Endothelial cell of umbilical vein (primary cell): ENCODE results near the gene OXA1L. TPM values are rescaled to one million over a fixed set of nuclear protein-coding genes. Genes with fewer than 3 reads are reported as not detected.

Experiments
- BruUV-seq: library from RNA; stranded (reverse); fragments of 400-500 nt; replicated peaks from 2 replicates; lab custom pipeline; 2021; lab: Mats Ljungman, UMichigan
- CTCF ChIA-PET: fragments of 300-600, 350-600 bp; sonication (Branson Sonifier 250); formaldehyde crosslinking; loops from one replicate; lab custom pipeline; 2021; ENCODE audit warnings: antibody characterized with exemption, inconsistent platforms; lab: Charles Lee
- POLR2A ChIA-PET: fragments of 300-600, 350-600 bp; sonication (Branson Sonifier 250); formaldehyde crosslinking; loops from one replicate; lab custom pipeline; 2021; ENCODE audit warnings: antibody characterized with exemption, inconsistent platforms; lab: Charles Lee
- DNase-seq: peaks from one replicate; pipeline ENCODE4 v3.0.0-alpha.2; 2011; ENCODE audit warnings: low read depth, low spot score
- FAIRE-seq: peaks from 2 replicates; lab custom pipeline; 2011; peaks lifted over from hg19 to GRCh38; lab: Jason Lieb, UNC
- H2AFZ ChIP-seq: 2 replicates; pipeline ENCODE4 v1.6.0; 2012; ENCODE audit warnings: low read depth, low read length, control low read depth, inconsistent platforms
- H3K27ac ChIP-seq: 2 replicates; pipeline ENCODE4 v1.5.1; 2011; ENCODE audit warnings: low read depth, mild to moderate bottlenecking, control low read depth, low read length, moderate library complexity; ENCODE audit not compliant: insufficient read depth
- H3K27me3 ChIP-seq, 2 experiments: 2 replicates each; pipeline versions ENCODE4 v1.6.0 to v1.6.1; 2011; ENCODE audit warnings: low read length in 2 of 2, mixed read lengths in 1 of 2; ENCODE audit not compliant: control insufficient read depth in 2 of 2, insufficient read depth in 2 of 2
- H3K36me3 ChIP-seq, 2 experiments: 2 replicates in 1 of 2; 3 replicates in 1 of 2; pipeline ENCODE4 v1.5.1; 2011; ENCODE audit warnings: low read length in 2 of 2, mild to moderate bottlenecking in 1 of 2, moderate library complexity in 1 of 2; ENCODE audit not compliant: control insufficient read depth in 2 of 2, insufficient read depth in 2 of 2; ENCODE audit errors: extremely low read depth in 1 of 2
- H3K4me1 ChIP-seq: 3 replicates; pipeline ENCODE4 v1.5.1; 2011; ENCODE audit warnings: mild to moderate bottlenecking, low read length; ENCODE audit not compliant: control insufficient read depth, insufficient read depth; ENCODE audit errors: extremely low read depth
- H3K4me2 ChIP-seq: 2 replicates; pipeline ENCODE4 v1.6.1; 2011; ENCODE audit warnings: low read length, control low read depth, mixed read lengths; ENCODE audit not compliant: insufficient read depth
- H3K4me3 ChIP-seq, 3 experiments: fragments of 200-600 bp in 1 of 3; sonication (generic), shearing (Covaris generic) in 1 of 3; replicated peaks in 1 of 3; 2 replicates each; pipeline ENCODE4 v1.5.1; 2011 to 2016; ENCODE audit warnings: control low read depth in 3 of 3, low read length in 3 of 3, mild to moderate bottlenecking in 2 of 3, inconsistent platforms in 1 of 3, low read depth in 1 of 3, moderate library complexity in 1 of 3; ENCODE audit not compliant: insufficient read depth in 1 of 3
- H3K79me2 ChIP-seq: 2 replicates; pipeline ENCODE4 v1.6.0; 2012; ENCODE audit warnings: low read length, inconsistent platforms; ENCODE audit not compliant: control insufficient read depth, insufficient read depth
- H3K9ac ChIP-seq: replicated peaks from 2 replicates; pipeline ENCODE3; 2011; ENCODE audit warnings: low read length, control low read depth; ENCODE audit not compliant: insufficient read depth; ENCODE audit errors: extremely low read depth
- H3K9me1 ChIP-seq: replicated peaks from 3 replicates; pipeline ENCODE4 v1.6.0; 2011; ENCODE audit warnings: mild to moderate bottlenecking, low read length; ENCODE audit not compliant: control insufficient read depth, insufficient read depth; ENCODE audit errors: extremely low read depth
- H3K9me3 ChIP-seq: replicated peaks from 2 replicates; pipeline ENCODE4 v1.5.1; 2012; ENCODE audit warnings: low read length, inconsistent platforms; ENCODE audit not compliant: control insufficient read depth, insufficient read depth
- H4K20me1 ChIP-seq: replicated peaks from 2 replicates; pipeline ENCODE3; 2011; ENCODE audit warnings: mild to moderate bottlenecking, low read length; ENCODE audit not compliant: control insufficient read depth, insufficient read depth; ENCODE audit errors: extremely low read depth
- EZH2 ChIP-seq: IDR thresholded peaks from 2 replicates; pipeline ENCODE4 v1.6.1; 2012; ENCODE audit warnings: borderline replicate concordance, low read depth, mild to moderate bottlenecking, moderate library complexity, low read length, inconsistent platforms; ENCODE audit not compliant: severe bottlenecking
- FOS ChIP-seq: IDR thresholded peaks from 2 replicates; pipeline ENCODE4 v1.6.1; 2011; ENCODE audit warnings: mild to moderate bottlenecking, low read length, moderate library complexity, borderline replicate concordance; ENCODE audit not compliant: insufficient read depth
- GATA2 ChIP-seq: IDR thresholded peaks from 2 replicates; pipeline ENCODE4 v1.7.0; 2011; ENCODE audit warnings: low read depth, mild to moderate bottlenecking, moderate library complexity, mixed read lengths, low read length; ENCODE audit not compliant: insufficient read length, insufficient read depth
- JUN ChIP-seq: IDR thresholded peaks from 2 replicates; pipeline ENCODE4 v1.6.1; 2011; ENCODE audit warnings: borderline replicate concordance, low read depth; ENCODE audit not compliant: insufficient read length, insufficient read depth
- MYC ChIP-seq: IDR thresholded peaks from one replicate; pipeline ENCODE4 v1.6.1; 2011; ENCODE audit warnings: mild to moderate bottlenecking, low read depth, low read length
- POLR2A ChIP-seq: IDR thresholded peaks from 2 replicates; pipeline ENCODE4 v1.6.1; 2012; ENCODE audit warnings: low read depth, mild to moderate bottlenecking, control low read depth, low read length
- POLR2AphosphoS5 ChIP-seq: IDR thresholded peaks from 2 replicates; pipeline ENCODE4 v1.6.1; 2012; ENCODE audit warnings: low read depth, mild to moderate bottlenecking, control low read depth, low read length, moderate library complexity; ENCODE audit not compliant: insufficient read depth
- dilution Hi-C: fragments of 300-500 bp; cut with MboI; formaldehyde crosslinking; loops from one replicate; pipeline ENCODE4 v1.15.0; 2019; ENCODE audit warnings: low sequenced_read_pairs; ENCODE audit not compliant: extremely low pct_ligation_motif_present
- intact Hi-C: fragments of 100-400 bp; cut with micrococcal nuclease; formaldehyde crosslinking; loops from one replicate; pipeline ENCODE4 v1.10.0; 2022
- polyA plus RNA-seq, 4 experiments: library from polyadenylated mRNA; depleted of rRNA in 3 of 4; stranded (reverse) in 3 of 4; unstranded in 1 of 4; fragments of >200 nt; gene quantifications; 2 replicates each; pipeline versions ENCODE4 v1.2.1 to v1.2.3, GENCODE V29; 2011 to 2012; ENCODE audit warnings: missing spikeins in 1 of 4
- total RNA-seq: library from RNA; stranded (reverse); gene quantifications from 2 replicates; pipeline ENCODE4 v1.2.3, GENCODE V29; 2021
- TF ChIP-seq, protein P1 (sequence below): IDR thresholded peaks from 2 replicates; pipeline ENCODE4 v1.6.1; 2011; ENCODE audit not compliant: insufficient read depth, insufficient read length
- TF ChIP-seq, protein P2 (sequence below), 2 donors: IDR thresholded peaks; 1 replicate in 1 of 2; 2 replicates in 1 of 2; pipeline ENCODE4 v1.5.1; 2011; ENCODE audit warnings: low read length in 2 of 2, mild to moderate bottlenecking in 2 of 2, moderate library complexity in 2 of 2, control low read depth in 1 of 2, inconsistent platforms in 1 of 2, low read depth in 1 of 2; ENCODE audit not compliant: insufficient read depth in 1 of 2; ENCODE audit errors: extremely low read depth in 1 of 2

Gene OXA1L
- total and polyA plus RNA-seq, 2 donors (not counting 3 experiments of a cell fraction or from before 2014, with no cell fraction given) = 212 to 294 TPM

DNA sequence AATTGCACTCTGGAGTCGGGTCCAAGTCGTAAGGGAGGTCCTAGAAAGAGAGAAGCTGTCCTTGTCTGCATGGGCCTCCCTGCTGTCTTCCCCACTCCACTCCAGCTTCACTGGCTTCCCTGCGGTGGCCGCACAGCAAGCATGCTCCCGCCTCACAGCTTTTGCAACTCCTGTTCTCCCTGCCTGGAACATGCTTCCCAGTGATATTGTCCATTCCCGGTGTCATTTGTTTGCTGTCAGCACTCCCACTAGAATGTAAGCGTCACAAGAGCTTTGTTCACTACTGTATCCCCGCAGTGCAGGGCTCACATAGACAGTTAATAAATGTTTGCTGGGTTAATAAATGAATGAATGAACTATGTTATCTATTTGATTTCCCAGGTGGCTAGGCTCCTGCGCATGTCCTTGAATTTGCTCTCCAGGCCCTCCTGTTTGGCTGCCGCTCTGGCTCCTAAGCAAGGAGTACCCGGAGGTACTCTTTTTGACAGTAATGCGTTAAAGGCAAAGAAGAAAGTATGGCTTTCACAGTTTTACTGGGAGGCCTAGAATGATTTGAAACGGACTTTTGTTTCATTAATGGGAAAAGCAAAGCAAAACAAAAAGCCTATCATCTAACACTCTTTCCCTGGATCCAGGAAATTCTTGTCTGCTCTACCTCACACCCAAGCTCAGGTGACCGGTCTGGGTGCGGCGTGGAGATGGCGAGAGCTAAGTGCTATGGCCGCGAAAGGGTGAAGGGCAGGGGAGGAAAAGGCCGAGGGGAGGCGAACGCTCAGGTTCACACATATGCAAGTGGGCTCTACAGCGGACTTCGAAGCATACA is 54.9 kb downstream of the OXA1L start:
- intact Hi-C loops (loop anchor here (1.0 to 10.0 kb wide), 4 partner anchors 97 to 264 kb away; partner anchors contain the start of genes CDH24 and RBM23), dilution Hi-C loops (no loop called here)
- Histone ChIP-seq H3K36me3 (no peaks in the 10 kb centered on the region), H4K20me1 (no peaks in the 10 kb centered on the region), H3K79me2 (no peaks in the 10 kb centered on the region), H3K9ac (no peak overlapping the region), H3K4me3 (no peak overlapping the region), H3K4me1 (peaks cover 50% of the 10 kb centered on the region), H2AFZ (no peak overlapping the region), H3K27me3 (no peaks in the 10 kb centered on the region), H3K27ac (no peak overlapping the region), H3K9me3 (no peaks in the 10 kb centered on the region), H3K9me1 (no peaks in the 10 kb centered on the region), H3K4me2 (no peak overlapping the region)
- DNase-seq (no peak), FAIRE-seq (no peak)
- ChIA-PET CTCF (interaction anchor here (0.9 to 6.9 kb wide), 9 partner anchors 30 to 262 kb away, joined by 3 to 313 read pairs (median 23); partner anchors contain the start of gene PRMT5), POLR2A (no interaction called here)
- no TSS peak for BruUV-seq
- TF ChIP-seq EZH2 = no peak
- no peak for TF ChIP-seq MYC
- TF ChIP-seq POLR2AphosphoS5 = no peak
- TF ChIP-seq FOS = no peak
- TF ChIP-seq, protein P1, sequence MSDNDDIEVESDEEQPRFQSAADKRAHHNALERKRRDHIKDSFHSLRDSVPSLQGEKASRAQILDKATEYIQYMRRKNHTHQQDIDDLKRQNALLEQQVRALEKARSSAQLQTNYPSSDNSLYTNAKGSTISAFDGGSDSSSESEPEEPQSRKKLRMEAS = no peak
- TF ChIP-seq, protein P2, sequence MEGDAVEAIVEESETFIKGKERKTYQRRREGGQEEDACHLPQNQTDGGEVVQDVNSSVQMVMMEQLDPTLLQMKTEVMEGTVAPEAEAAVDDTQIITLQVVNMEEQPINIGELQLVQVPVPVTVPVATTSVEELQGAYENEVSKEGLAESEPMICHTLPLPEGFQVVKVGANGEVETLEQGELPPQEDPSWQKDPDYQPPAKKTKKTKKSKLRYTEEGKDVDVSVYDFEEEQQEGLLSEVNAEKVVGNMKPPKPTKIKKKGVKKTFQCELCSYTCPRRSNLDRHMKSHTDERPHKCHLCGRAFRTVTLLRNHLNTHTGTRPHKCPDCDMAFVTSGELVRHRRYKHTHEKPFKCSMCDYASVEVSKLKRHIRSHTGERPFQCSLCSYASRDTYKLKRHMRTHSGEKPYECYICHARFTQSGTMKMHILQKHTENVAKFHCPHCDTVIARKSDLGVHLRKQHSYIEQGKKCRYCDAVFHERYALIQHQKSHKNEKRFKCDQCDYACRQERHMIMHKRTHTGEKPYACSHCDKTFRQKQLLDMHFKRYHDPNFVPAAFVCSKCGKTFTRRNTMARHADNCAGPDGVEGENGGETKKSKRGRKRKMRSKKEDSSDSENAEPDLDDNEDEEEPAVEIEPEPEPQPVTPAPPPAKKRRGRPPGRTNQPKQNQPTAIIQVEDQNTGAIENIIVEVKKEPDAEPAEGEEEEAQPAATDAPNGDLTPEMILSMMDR (IDR thresholded peaks at IDR 0.05; ENCODE audit: extremely low read depth in 1 of 2, insufficient read depth in 1 of 2, low read depth in 1 of 2, low read length in 2 of 2) = no peak
- no peak for TF ChIP-seq POLR2A
- no peak for TF ChIP-seq JUN
- no peak for TF ChIP-seq GATA2
